GM18498 (cell line): Measurements from ENCODE around the gene PTCHD4.

Experiments
- ATAC-seq: cut with Tn5 transposase; IDR thresholded peaks from one replicate; pipeline ENCODE4 v1.9.1; 2021; ENCODE audit warnings: mild to moderate bottlenecking, moderate library complexity; ENCODE audit not compliant: unreplicated experiment

The PTCHD4 gene

GRCh38 chr6:48061265-48061990 lies 49.6 kb downstream of the PTCHD4 start:
- ATAC-seq = no peak
